ENCODE data around the gene ULBP3. TPM values are rescaled to one million over a fixed set of nuclear protein-coding genes. Genes with fewer than 3 reads are reported as not detected.

Gene ULBP3
- total and polyA plus RNA-seq, 2 donors (not counting 1 experiment from before 2014, with no cell fraction given) = 10.2 to 18.8 TPM

DNA sequence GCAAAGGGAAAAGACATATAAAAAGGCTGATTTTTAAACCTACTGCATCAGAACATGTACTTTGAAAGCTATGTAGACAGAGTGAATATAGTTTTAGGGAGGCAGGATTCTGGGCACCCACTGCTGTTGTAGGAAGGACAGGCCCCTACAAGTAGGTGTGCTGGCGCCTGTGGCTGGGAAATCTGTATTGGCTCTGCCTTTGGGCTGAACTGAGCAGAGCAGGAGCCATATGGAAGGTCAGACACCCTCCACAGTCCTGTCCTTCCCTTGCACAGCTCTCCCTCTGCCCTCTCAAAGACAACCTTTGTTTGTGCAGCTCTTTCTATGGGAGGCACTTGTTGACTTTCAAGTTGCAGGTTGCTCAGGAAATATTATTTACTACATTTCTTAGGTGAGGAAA lies 18.4 kb upstream of the ULBP3 start:
- no peaks in the 10 kb centered on the region for H3K36me3 ChIP-seq (ENCODE audit: control insufficient read depth, insufficient read depth, low read length)
- peaks cover 7% of the 10 kb centered on the region for H3K27me3 ChIP-seq (ENCODE audit: control insufficient read depth, insufficient read depth, low read length)
- H2AFZ ChIP-seq (ENCODE audit: low read length) = no peak overlapping the region
- no peaks in the 10 kb centered on the region for H3K79me2 ChIP-seq (ENCODE audit: control insufficient read depth, insufficient read depth, low read length)
- DNase-seq (ENCODE audit: low read depth in 2 of 2) = no peak
- TF ChIP-seq, protein P1, sequence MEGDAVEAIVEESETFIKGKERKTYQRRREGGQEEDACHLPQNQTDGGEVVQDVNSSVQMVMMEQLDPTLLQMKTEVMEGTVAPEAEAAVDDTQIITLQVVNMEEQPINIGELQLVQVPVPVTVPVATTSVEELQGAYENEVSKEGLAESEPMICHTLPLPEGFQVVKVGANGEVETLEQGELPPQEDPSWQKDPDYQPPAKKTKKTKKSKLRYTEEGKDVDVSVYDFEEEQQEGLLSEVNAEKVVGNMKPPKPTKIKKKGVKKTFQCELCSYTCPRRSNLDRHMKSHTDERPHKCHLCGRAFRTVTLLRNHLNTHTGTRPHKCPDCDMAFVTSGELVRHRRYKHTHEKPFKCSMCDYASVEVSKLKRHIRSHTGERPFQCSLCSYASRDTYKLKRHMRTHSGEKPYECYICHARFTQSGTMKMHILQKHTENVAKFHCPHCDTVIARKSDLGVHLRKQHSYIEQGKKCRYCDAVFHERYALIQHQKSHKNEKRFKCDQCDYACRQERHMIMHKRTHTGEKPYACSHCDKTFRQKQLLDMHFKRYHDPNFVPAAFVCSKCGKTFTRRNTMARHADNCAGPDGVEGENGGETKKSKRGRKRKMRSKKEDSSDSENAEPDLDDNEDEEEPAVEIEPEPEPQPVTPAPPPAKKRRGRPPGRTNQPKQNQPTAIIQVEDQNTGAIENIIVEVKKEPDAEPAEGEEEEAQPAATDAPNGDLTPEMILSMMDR (conservative IDR thresholded peaks at IDR 0.05 in 1 of 2, IDR thresholded peaks at IDR 0.05 in 1 of 2; ENCODE audit: low read depth in 1 of 2, low read length in 2 of 2) = no peak
- no peak for TF ChIP-seq EZH2 (IDR thresholded peaks at IDR 0.05; ENCODE audit: low read length, missing control alignments)
- H3K9ac ChIP-seq (ENCODE audit: insufficient read depth, low read length) = no peak overlapping the region
- H3K4me2 ChIP-seq (ENCODE audit: extremely low read depth, insufficient read depth, low read length) = no peak overlapping the region
- H3K4me3 ChIP-seq (replicated peaks in 1 of 4; ENCODE audit: control extremely low read depth in 1 of 4, insufficient read depth in 1 of 4, low read depth in 3 of 4, low read length in 4 of 4) = no peak overlapping the region
- H3K27ac ChIP-seq (ENCODE audit: insufficient read depth, low read length) = no peak overlapping the region
- no peaks in the 10 kb centered on the region for H3K9me3 ChIP-seq (ENCODE audit: control insufficient read depth, insufficient read depth, low read depth, low read length)
- no peaks in the 10 kb centered on the region for H4K20me1 ChIP-seq (ENCODE audit: control insufficient read depth, extremely low read depth, insufficient read depth, low read length)
- no peaks in the 10 kb centered on the region for H3K4me1 ChIP-seq (ENCODE audit: control insufficient read depth, extremely low read depth, insufficient read depth, low read length)

DNA sequence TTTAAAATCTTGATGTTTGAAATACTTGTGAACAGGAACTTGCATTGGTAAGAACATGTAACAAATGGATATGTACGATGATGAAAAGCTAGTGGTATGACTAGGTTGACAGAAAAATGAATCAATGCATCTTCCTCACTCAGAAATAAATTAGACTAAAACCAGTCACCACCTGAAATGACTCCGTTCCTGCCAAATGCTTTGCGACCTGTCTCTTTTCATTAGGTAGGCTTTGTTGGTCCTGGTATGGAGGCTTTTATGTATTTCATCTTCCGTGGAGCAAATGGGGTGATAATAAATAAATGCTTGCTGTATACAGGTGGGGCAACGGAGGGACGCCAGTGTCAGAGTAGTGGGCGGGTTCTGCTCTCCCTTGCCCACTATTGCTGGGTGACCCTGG lies 17.1 kb upstream of the ULBP3 start:
- DNase-seq (ENCODE audit: low read depth in 2 of 2) = no peak

DNA sequence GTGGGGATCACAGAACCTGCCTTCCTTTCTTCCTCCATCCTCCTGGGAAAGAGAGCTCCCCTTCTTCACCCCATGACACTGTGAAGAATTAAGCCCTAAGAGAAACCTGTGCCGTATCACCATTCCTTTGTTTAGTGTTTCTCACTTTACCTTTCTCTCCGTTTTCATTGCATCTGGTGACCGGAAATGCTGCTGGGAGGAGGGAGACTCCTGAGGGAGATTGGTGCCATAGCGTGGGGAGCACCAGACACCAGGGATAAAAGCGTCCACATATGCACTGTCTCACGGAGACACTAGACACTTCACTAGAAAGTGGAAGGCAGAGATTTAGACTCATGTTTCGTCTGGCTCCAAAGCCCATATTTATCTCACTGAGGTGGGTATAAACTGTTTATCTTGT lies 15.5 kb upstream of the ULBP3 start:
- H3K4me2 ChIP-seq (ENCODE audit: extremely low read depth, insufficient read depth, low read length) = no peak overlapping the region
- no peak for DNase-seq (ENCODE audit: low read depth in 2 of 2)
- no peak overlapping the region for H3K27ac ChIP-seq (ENCODE audit: insufficient read depth, low read length)
- no peaks in the 10 kb centered on the region for H3K4me1 ChIP-seq (ENCODE audit: control insufficient read depth, extremely low read depth, insufficient read depth, low read length)
- H3K36me3 ChIP-seq (ENCODE audit: control insufficient read depth, insufficient read depth, low read length) = no peaks in the 10 kb centered on the region
- H3K4me3 ChIP-seq (replicated peaks in 1 of 4; ENCODE audit: control extremely low read depth in 1 of 4, insufficient read depth in 1 of 4, low read depth in 3 of 4, low read length in 4 of 4) = no peak overlapping the region
- H4K20me1 ChIP-seq (ENCODE audit: control insufficient read depth, extremely low read depth, insufficient read depth, low read length) = no peaks in the 10 kb centered on the region
- no peaks in the 10 kb centered on the region for H3K9me3 ChIP-seq (ENCODE audit: control insufficient read depth, insufficient read depth, low read depth, low read length)
- no peaks in the 10 kb centered on the region for H3K79me2 ChIP-seq (ENCODE audit: control insufficient read depth, insufficient read depth, low read length)
- TF ChIP-seq, protein P1 (conservative IDR thresholded peaks at IDR 0.05 in 1 of 2, IDR thresholded peaks at IDR 0.05 in 1 of 2; ENCODE audit: low read depth in 1 of 2, low read length in 2 of 2) = no peak
- TF ChIP-seq EZH2 (IDR thresholded peaks at IDR 0.05; ENCODE audit: low read length, missing control alignments) = no peak
- H2AFZ ChIP-seq (ENCODE audit: low read length) = no peak overlapping the region
- H3K27me3 ChIP-seq (ENCODE audit: control insufficient read depth, insufficient read depth, low read length) = peaks cover 7% of the 10 kb centered on the region
- no peak overlapping the region for H3K9ac ChIP-seq (ENCODE audit: insufficient read depth, low read length)

More for the DNA sequence above, 17.1 kb upstream of the ULBP3 start:
- peaks cover 7% of the 10 kb centered on the region for H3K27me3 ChIP-seq (ENCODE audit: control insufficient read depth, insufficient read depth, low read length)
- no peak overlapping the region for H3K27ac ChIP-seq (ENCODE audit: insufficient read depth, low read length)
- no peaks in the 10 kb centered on the region for H3K9me3 ChIP-seq (ENCODE audit: control insufficient read depth, insufficient read depth, low read depth, low read length)
- no peaks in the 10 kb centered on the region for H3K36me3 ChIP-seq (ENCODE audit: control insufficient read depth, insufficient read depth, low read length)
- H3K79me2 ChIP-seq (ENCODE audit: control insufficient read depth, insufficient read depth, low read length) = no peaks in the 10 kb centered on the region
- no peak overlapping the region for H3K4me3 ChIP-seq (replicated peaks in 1 of 4; ENCODE audit: control extremely low read depth in 1 of 4, insufficient read depth in 1 of 4, low read depth in 3 of 4, low read length in 4 of 4)
- no peak overlapping the region for H3K9ac ChIP-seq (ENCODE audit: insufficient read depth, low read length)
- no peak overlapping the region for H3K4me2 ChIP-seq (ENCODE audit: extremely low read depth, insufficient read depth, low read length)
- H4K20me1 ChIP-seq (ENCODE audit: control insufficient read depth, extremely low read depth, insufficient read depth, low read length) = no peaks in the 10 kb centered on the region
- no peak overlapping the region for H2AFZ ChIP-seq (ENCODE audit: low read length)
- TF ChIP-seq, protein P1 (conservative IDR thresholded peaks at IDR 0.05 in 1 of 2, IDR thresholded peaks at IDR 0.05 in 1 of 2; ENCODE audit: low read depth in 1 of 2, low read length in 2 of 2) = no peak
- no peak for TF ChIP-seq EZH2 (IDR thresholded peaks at IDR 0.05; ENCODE audit: low read length, missing control alignments)
- no peaks in the 10 kb centered on the region for H3K4me1 ChIP-seq (ENCODE audit: control insufficient read depth, extremely low read depth, insufficient read depth, low read length)
